Stimulated activated CD8-positive, alpha-beta memory T cell treated with anti-CD3 and anti-CD28 coated beads, Interleukin-2, amount 100 ng/mL, for 48 hours (primary cell): ENCODE measurements around the gene PGAP3.

Source experiments
- DNase-seq, 2 donors: peaks; one replicate each; pipeline ENCODE4 v3.0.0-alpha.2; 2020; ENCODE audit warnings: low read depth in 2 of 2

Gene PGAP3

DNA sequence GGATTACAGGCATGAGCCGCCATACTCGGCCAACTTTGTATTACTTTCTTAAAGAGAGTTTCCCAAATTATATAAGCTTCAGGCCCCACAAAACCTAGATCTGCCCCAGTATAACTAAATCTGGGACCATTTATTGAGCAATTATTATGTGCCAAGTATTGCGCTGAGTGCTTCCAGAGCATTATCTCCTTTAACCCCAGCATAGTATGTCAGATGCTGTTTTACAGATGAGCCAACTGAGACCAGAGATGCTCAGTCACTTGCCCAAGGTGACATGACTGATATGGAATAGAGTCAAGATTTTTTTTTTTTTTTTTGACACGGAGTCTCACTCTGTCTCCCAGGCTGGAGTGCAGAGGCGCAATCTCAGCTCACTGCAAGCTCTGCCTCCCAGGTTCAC lies 10.1 kb upstream of the PGAP3 start:
- no peak for DNase-seq

DNA sequence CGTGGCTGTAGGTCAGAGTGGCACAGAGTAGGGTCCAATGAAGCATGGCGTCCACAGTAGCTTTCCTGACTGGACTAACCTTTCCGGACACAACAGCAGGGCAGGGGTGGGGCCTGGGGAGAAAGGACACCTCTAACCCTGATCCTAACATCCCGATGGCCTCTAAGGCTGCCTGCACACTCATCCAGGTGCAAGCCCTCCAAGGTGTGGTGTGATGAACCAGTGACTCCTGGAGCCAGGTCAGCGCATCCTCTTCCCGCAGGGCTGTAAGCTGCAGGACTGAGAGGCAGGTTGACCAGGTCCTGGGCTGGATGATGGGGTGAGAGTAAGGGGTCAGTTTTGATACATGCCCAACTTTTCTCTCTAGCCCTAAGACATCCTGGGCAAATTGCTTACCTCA lies 8.9 kb upstream of the PGAP3 start:
- DNase-seq, result no peak

DNA sequence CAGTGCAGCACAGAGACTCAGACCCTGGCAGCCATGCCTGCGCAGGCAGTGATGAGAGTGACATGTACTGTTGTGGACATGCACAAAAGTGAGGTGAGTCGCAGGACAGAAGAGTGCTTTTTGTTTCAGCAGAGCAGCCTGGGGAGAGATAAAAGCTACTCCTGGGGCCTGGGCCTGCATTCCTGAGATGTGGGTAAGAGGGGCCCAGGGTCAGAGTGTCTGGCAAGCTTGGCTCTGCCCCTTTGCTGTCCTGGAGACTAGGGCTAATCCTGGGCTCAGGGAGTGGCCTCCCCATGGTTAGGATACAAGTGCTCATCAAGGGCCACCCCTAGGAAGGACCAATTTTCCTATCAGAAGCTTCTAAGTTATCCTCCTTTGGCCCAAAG lies 7.2 kb upstream of the PGAP3 start:
- DNase-seq, result no peak

DNA sequence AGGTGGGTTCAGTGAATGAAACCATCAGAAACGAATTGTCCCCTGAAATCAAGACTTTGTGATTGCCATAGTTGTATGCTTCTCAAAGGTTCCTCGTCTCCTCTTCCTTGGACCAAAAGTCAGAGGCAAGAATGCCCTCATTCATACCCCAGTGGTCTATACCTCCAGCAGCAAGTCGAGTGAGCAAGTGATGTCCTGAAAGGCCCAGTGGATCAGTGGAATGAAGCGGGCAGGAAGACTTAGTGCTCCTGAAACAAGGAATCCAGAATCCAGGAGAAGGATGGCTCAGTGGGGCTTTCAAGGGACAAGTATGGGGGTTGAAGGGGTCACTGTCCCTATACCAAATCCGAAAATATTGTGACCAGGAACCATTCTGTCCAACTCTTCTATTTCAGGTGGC lies 6.7 kb upstream of the PGAP3 start:
- no peak for DNase-seq

- DNase-seq, result no peak
These were observed 1.1 kb upstream of the PGAP3 start for GRCh38 chr17:39688945-39689344.

GRCh38 chr17:39688475-39688835 lies 598 bp upstream of the PGAP3 start:
- no peak for DNase-seq

- no peak for DNase-seq
These were observed 734 bp downstream of the PGAP3 start for GRCh38 chr17:39687101-39687545.

GRCh38 chr17:39684369-39685192 lies 3.3 kb downstream of the PGAP3 start:
- DNase-seq, result no peak

DNA sequence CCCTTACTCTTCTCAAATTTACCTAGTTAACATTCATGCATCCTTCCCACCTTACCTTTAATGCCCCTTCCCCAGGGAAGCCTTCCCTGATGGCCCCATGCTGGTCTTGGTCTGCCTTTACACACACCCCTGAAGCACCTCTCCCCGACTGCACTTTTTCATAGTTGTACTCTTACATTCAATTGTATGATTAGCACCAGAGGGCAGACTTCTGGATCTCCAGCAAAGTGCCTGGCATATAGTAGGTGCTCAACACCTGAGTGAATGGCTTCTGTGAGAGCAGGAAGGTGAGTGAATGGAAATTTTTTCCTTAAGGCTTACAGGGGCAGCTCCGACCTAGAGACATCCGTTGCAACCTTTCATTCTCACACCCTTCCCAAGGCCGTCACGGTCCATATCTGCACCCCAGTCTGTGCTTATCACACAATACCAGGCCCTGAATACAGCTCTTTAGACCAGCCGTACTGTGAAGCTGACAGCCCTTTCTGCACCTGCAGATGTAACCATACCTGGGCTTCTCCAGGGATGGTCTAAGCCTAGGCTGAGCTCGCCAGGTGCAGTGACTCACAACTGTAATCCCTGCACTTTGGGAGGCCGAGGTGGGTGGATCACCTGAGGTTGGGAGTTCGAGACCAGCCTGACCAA lies 4.4 kb downstream of the PGAP3 start:
- no peak for DNase-seq

GRCh38 chr17:39679521-39680192 lies 8.2 kb downstream of the PGAP3 start:
- DNase-seq, result no peak

DNA sequence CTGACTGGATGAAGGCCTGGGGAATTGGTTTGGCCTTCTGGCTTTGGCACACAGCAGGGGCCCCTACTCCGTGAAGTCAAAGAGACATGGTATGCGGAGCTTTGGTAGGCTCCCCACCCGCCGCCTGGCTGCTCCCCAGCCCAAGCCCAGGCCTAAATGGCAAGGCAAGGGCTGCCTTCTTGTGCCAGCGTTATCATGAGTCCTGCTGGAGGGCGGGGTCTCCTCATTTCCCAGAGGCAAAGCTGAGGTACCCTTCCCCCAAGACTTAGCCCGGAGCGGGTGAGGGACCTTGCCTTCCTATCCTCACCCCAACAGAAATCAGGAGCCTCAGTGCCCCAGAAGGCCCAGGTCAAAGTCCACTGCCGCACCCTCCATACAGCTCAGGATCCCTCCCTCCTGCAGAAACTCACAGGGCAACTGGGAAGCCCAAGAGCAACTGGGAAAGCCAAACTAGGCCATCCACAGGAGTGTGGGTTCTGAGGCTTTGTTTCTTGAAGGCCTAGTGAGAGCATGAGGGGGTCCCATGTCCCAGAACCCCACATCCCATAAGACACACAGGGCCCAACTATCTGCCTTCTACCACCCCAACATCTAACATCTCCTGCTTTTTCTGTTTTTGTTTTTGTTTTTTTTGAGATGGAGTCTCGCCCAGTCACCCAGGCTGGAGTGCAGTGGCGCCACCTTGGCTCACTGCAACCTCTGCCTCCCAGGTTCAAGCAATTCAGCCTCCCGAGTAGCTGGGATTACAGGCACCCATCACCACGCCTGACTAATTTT lies 9.3 kb downstream of the PGAP3 start:
- no peak for DNase-seq

GRCh38 chr17:39677542-39678339 lies 10.1 kb downstream of the PGAP3 start:
- no peak for DNase-seq

- no peak for DNase-seq
These were observed 10.8 kb downstream of the PGAP3 start for GRCh38 chr17:39677072-39677471.

DNA sequence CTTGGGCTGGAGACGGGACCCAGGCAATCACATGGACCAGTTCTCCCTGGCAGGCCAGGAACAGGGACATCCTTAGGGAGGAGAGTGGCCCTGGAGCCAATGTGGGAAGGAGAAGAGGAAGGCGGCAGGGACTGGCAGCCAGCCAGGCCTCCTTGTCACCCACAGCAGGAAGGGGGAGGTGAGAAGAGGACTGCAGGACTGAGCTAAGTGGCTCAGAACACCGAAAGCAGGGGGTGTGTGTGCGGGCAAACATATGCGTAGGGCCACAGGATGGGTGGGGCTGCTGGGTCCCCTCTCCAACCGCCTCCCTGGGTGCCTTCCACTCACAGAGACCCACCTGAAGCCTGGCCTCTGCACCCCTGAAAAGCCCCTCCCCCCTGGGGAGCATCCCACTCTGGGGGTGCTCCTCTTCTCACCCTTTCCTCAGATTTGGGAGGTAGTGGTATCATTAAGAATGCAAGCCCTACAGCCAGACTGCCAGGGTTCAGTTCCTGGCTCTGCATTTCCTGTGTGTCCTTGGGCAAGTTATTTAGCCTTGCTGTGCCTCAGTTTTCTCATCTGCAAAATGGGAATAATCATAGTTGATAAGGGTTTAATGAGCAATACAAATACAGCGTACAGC lies 11.5 kb downstream of the PGAP3 start:
- peak; percentile 22 to 36 for DNase-seq

DNA sequence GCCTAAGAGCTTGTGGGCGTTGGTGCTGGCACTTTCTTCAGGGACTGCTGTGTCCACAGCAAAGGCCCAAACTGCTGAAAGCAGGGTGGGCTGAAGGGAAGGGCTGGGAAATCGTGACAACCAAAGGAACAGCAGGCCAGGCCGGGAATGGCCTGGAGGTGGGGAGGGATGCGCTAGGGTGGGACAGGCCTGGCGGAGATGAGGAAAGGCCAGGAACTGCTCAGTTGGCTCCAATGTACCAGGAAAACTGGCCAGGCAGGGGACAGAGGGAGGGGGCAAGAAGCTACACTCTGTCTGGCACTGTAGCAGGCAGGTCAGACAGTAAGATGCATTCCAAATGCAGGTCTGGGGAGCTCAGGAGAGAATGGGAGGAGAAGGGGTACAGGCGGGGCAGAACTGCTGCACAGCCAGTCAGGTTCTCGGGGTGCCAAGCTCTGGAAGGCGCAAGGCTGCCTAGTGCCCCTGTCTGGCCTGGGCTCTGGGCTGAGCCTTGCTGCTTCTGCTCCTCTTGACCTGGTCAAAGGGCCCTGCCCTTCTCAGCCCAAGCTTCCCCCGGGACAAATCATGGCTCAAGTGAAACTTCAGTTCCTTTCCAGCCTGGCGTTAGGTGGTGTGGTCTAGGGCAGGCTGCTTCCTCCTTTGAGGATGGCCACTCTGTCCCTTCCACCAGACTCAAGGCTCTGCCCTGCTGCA lies 12.3 kb downstream of the PGAP3 start:
- no peak for DNase-seq

- DNase-seq, result no peak
These were observed 13.0 kb downstream of the PGAP3 start for GRCh38 chr17:39674702-39675389.

GRCh38 chr17:39674179-39674578 lies 13.7 kb downstream of the PGAP3 start:
- no peak for DNase-seq

DNA sequence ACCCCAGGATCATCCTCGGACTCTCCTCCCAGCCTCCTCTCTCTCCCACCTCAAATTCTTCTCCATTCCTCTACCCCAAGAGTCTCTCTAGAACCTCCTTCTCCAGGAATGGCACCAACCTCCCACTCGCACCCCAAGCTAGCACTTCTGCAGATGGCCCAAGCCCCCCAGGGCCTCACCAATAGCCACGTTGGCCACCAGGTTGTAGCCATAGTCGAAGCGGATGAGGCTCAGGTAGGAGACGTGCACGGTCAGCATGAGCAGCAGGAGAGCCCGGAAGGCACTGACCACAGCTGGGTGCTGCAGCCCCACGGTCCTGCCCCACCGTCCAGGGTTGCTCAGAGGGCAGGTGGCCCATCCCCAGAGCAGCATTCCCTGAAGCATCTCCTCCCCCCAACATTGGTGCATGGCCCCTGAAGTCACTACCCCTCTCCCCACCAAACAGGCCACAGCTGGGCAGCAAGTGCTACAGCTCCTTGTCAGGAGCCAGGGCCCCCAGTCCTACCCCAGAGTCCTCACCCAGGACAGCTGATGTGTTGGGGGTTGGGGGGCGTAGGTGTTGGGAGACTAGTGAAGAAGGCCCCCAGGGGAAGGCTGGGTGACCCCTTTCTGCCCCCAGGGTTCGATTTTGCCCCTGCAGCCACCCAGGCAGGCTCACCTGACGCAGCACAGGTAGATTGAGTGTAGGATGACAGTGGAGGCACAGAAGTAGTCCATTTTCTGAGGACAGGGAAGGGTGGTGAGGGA lies 14.3 kb downstream of the PGAP3 start:
- no peak for DNase-seq
